CD4-positive, alpha-beta T cell (primary cell): ENCODE results near the gene PLEKHG2. TPM values are rescaled to one million over a fixed set of nuclear protein-coding genes. Genes with fewer than 3 reads are reported as not detected.

Experiments used
- ATAC-seq: fragments of 200-7000 bp; cut with Tn5 transposase; one replicate; pipeline ENCODE4 v1.10.0; 2022; ENCODE audit warnings: mild to moderate bottlenecking; ENCODE audit not compliant: poor library complexity
- CTCF ChIA-PET: fragments of 350-600 bp; sonication (Branson Sonifier 250); formaldehyde crosslinking; loops from one replicate; lab custom pipeline; 2021; ENCODE audit warnings: antibody characterized with exemption, inconsistent platforms; lab: Charles Lee
- POLR2A ChIA-PET: fragments of 350-600 bp; sonication (Branson Sonifier 250); formaldehyde crosslinking; loops from one replicate; lab custom pipeline; 2021; ENCODE audit warnings: antibody characterized with exemption, inconsistent platforms; lab: Charles Lee
- DNase-seq, 14 experiments: peaks; one replicate each; pipeline ENCODE4 v3.0.0-alpha.2; 2013 to 2020; ENCODE audit warnings: mixed read lengths in 2 of 14
- H3K27ac ChIP-seq, 2 donors: one replicate each; pipeline versions ENCODE4 v1.5.1 to v1.7.0; 2013; ENCODE audit warnings: low read length in 2 of 2, low read depth in 1 of 2, mild to moderate bottlenecking in 1 of 2
- H3K27me3 ChIP-seq, 2 experiments: 1 replicate in 1 of 2; 2 replicates in 1 of 2; pipeline versions ENCODE4 v1.6.1 to v1.7.0; 2013; ENCODE audit warnings: low read length in 2 of 2, control low read depth in 1 of 2, mild to moderate bottlenecking in 1 of 2, moderate library complexity in 1 of 2; ENCODE audit not compliant: insufficient read depth in 2 of 2, control insufficient read depth in 1 of 2
- H3K36me3 ChIP-seq: one replicate; pipeline ENCODE4 v1.6.1; 2013; ENCODE audit warnings: low read length, control low read depth; ENCODE audit not compliant: insufficient read depth
- H3K4me1 ChIP-seq: one replicate; pipeline ENCODE4 v1.6.1; 2013; ENCODE audit warnings: low read length, control low read depth; ENCODE audit not compliant: insufficient read depth
- H3K4me3 ChIP-seq: one replicate; pipeline ENCODE4 v1.5.1; 2013; ENCODE audit warnings: mild to moderate bottlenecking, low read length, moderate library complexity
- H3K9me3 ChIP-seq, 2 experiments: 1 replicate in 1 of 2; 2 replicates in 1 of 2; pipeline versions ENCODE4 v1.6.1 to v1.7.0; 2013; ENCODE audit warnings: low read length in 2 of 2, mild to moderate bottlenecking in 2 of 2, control low read depth in 1 of 2, moderate library complexity in 1 of 2; ENCODE audit not compliant: control insufficient read depth in 1 of 2, insufficient read depth in 1 of 2
- H3K27ac Mint-ChIP-seq: one replicate; pipeline ENCODE4 v1.8.0; 2020; ENCODE audit warnings: mixed read lengths
- H3K27me3 Mint-ChIP-seq: one replicate; pipeline ENCODE4 v1.8.0; 2021; ENCODE audit warnings: mixed read lengths
- H3K36me3 Mint-ChIP-seq: one replicate; pipeline ENCODE4 v1.8.0; 2021; ENCODE audit warnings: low read depth, mixed read lengths
- H3K4me1 Mint-ChIP-seq: one replicate; pipeline ENCODE4 v1.8.0; 2021; ENCODE audit warnings: low read depth, mixed read lengths
- H3K4me3 Mint-ChIP-seq: one replicate; pipeline ENCODE4 v1.8.0; 2020; ENCODE audit warnings: mild to moderate bottlenecking, mixed read lengths
- H3K9me3 Mint-ChIP-seq: one replicate; pipeline ENCODE4 v1.8.0; 2020; ENCODE audit warnings: mixed read lengths
- intact Hi-C, 2 experiments: fragments of 100-400 bp; cut with DNase I in 1 of 2; cut with micrococcal nuclease in 1 of 2; formaldehyde crosslinking; loops; one replicate each; pipeline versions ENCODE4 v1.15.1 to v1.9.0; 2023 to 2025; cut with DNase I, micrococcal nuclease
- total RNA-seq, 174 experiments: library from RNA in 2 of 174; stranded (reverse) in 2 of 174; gene quantifications; one replicate each; pipeline ENCODE4 v1.2.3 and lab custom pipeline; 2021 to 2026
- TF ChIP-seq, protein P1 (sequence below): fragments of 200-600 bp; IDR thresholded peaks from one replicate; pipeline ENCODE4 v1.8.0; 2022; ENCODE audit warnings: antibody characterized with exemption, mild to moderate bottlenecking

Gene PLEKHG2
- total RNA-seq, 2 experiments from 2014 or later: 80.6 to 81.4 TPM

DNA sequence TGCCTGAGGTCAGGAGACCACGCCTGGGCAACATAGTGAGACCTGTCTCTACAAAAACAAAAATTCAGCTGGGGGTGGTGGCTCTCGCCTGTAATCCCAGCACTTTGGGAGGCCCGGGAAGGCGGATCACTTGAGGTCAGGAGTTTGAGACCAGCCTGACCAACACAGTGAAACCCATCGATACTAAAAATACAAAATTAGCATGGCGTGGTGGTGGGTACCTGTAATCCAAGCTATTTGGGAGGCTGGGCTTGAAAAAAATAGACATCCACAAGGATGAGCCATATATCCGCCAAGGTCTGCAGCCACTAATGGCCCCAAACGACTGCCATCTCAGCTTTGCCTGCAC, 20.2 kb downstream of the PLEKHG2 start:
- TF ChIP-seq, protein P1, sequence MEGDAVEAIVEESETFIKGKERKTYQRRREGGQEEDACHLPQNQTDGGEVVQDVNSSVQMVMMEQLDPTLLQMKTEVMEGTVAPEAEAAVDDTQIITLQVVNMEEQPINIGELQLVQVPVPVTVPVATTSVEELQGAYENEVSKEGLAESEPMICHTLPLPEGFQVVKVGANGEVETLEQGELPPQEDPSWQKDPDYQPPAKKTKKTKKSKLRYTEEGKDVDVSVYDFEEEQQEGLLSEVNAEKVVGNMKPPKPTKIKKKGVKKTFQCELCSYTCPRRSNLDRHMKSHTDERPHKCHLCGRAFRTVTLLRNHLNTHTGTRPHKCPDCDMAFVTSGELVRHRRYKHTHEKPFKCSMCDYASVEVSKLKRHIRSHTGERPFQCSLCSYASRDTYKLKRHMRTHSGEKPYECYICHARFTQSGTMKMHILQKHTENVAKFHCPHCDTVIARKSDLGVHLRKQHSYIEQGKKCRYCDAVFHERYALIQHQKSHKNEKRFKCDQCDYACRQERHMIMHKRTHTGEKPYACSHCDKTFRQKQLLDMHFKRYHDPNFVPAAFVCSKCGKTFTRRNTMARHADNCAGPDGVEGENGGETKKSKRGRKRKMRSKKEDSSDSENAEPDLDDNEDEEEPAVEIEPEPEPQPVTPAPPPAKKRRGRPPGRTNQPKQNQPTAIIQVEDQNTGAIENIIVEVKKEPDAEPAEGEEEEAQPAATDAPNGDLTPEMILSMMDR: no peak
- Mint-ChIP-seq H3K36me3 (peaks cover 53% of the 10 kb centered on the region), H3K27ac (peak overlapping the region; percentile 93), H3K4me1 (peaks cover 50% of the 10 kb centered on the region), H3K9me3 (no peaks in the 10 kb centered on the region), H3K4me3 (peak overlapping the region; percentile 99), H3K27me3 (no peaks in the 10 kb centered on the region)
- H3K36me3 ChIP-seq: peaks cover 33% of the 10 kb centered on the region
- ChIA-PET CTCF (no interaction called here), POLR2A (interaction anchor here (1.3 to 5.9 kb wide), 6 partner anchors 13 to 90 kb away, joined by 3 to 163 read pairs (median 4); partner anchors contain the start of genes MED29, PAF1, PLEKHG2 and SAMD4B)
- no peaks in the 10 kb centered on the region for H3K27me3 ChIP-seq
- peaks cover 60% of the 10 kb centered on the region for H3K4me1 ChIP-seq
- DNase-seq: no peak
- no peak overlapping the region for H3K4me3 ChIP-seq
- intact Hi-C loops: no loop called here
- no peak for ATAC-seq
- no peak overlapping the region for H3K27ac ChIP-seq
- H3K9me3 ChIP-seq: no peaks in the 10 kb centered on the region

DNA sequence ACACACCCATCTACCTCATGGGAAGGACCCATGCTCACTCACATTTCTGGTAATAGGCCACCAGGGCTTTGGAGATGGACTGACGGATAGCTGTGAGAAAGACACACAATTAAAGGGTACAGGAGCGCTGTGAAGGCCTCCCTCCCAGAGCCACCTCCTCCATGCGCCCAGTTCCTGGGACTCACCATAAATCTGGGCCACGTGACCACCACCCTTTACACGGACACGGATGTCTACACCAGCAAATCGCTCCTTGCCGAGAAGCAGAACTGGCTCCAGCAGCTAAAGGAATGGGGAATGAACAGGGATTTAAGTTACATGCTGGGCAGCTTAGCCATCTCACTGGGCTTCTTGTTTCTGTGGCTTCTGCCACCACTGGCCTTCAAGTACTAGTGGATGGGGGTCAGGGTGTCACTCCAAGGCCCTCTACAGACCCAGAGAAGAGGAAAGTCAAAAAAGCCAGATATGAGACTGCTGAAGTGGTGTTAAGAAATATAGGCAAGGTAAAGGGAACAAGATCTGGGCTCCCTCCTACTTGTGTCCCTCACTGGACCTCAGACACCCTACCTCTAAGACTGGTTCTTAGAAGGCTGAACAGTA, 21.1 kb downstream of the PLEKHG2 start:
- POLR2A ChIA-PET: interaction anchor here (0.8 to 5.9 kb wide), 5 partner anchors 12 to 91 kb away, joined by 3 to 163 read pairs (median 3); partner anchors contain the start of genes MED29, PAF1, SAMD4B and SUPT5H
- H3K36me3 ChIP-seq: peaks cover 33% of the 10 kb centered on the region
- no peaks in the 10 kb centered on the region for H3K27me3 ChIP-seq
- intact Hi-C loops: no loop called here
- ATAC-seq: no peak
- CTCF ChIA-PET: no interaction called here
- peaks cover 50% of the 10 kb centered on the region for H3K4me1 Mint-ChIP-seq
- H3K9me3 Mint-ChIP-seq: no peaks in the 10 kb centered on the region
- H3K27ac ChIP-seq: no peak overlapping the region
- TF ChIP-seq, protein P1: no peak
- no peak overlapping the region for H3K4me3 ChIP-seq
- H3K27me3 Mint-ChIP-seq: no peaks in the 10 kb centered on the region
- H3K27ac Mint-ChIP-seq: peak overlapping the region; percentile 93
- peak overlapping the region; percentile 99 for H3K4me3 Mint-ChIP-seq
- peak in 1 of 14 experiments; percentile 35 for DNase-seq
- peaks cover 53% of the 10 kb centered on the region for H3K36me3 Mint-ChIP-seq
- no peaks in the 10 kb centered on the region for H3K9me3 ChIP-seq
- peaks cover 57% of the 10 kb centered on the region for H3K4me1 ChIP-seq

DNA sequence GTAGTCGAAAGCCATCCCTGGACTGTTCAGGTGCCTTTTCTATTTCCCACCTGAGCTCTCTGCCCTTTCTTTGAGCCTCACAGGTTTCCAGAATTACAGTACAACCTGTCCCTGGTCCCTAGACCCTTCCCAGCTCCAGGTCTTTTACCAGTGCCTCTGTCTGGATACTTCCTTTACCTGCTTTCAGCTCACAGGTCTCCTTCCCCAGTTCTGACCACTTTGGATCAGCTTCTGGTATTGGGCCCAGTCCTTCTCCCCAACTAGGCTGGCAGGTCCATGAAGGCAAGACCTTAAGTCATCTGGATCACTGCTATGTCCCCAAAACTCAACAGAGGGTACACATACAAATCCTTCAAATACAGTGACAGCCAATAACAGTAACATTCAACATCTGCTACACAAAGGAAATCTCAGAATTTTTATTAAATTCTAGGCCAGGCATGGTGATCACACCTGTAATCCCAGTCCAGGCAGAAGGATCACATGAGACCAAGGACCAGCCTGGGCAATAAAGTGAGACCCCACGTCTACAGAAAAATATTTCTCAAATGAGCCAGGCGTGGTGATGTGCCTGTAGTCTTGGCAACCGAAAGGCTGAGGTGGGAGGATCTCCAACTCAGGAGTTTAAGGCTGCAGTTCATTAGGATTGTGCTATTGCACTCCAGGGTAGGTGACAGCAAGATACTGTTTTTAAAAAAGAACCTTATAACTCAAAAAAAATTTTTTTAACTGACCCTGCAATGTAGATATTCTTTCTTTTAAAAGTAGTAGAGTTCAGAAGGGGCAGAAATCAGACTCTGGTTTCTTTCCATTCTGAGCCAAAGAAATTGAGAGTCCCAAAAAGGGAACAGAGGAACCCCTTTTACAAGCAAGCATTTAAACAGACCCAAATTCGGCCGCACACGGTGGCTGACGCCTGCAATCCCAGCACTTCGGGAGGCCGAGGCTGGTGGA, 21.9 kb downstream of the PLEKHG2 start:
- Mint-ChIP-seq H3K9me3 (no peaks in the 10 kb centered on the region), H3K27ac (peak overlapping the region; percentile 93), H3K27me3 (no peaks in the 10 kb centered on the region), H3K36me3 (peaks cover 53% of the 10 kb centered on the region), H3K4me1 (peaks cover 50% of the 10 kb centered on the region), H3K4me3 (peak overlapping the region; percentile 99)
- Histone ChIP-seq H3K27me3 (no peaks in the 10 kb centered on the region), H3K4me1 (peaks cover 57% of the 10 kb centered on the region), H3K36me3 (peaks cover 33% of the 10 kb centered on the region), H3K4me3 (peak overlapping the region; percentile 96), H3K27ac (peak overlapping the region; percentile 79 to 88), H3K9me3 (no peaks in the 10 kb centered on the region)
- TF ChIP-seq, protein P1: no peak
- ChIA-PET CTCF (interaction anchor here (1.5 to 1.9 kb wide), 5 partner anchors 22 to 68 kb away, joined by 4 to 14 read pairs (median 7); partner anchors contain the start of genes MED29, PAF1 and PLEKHG2), POLR2A (interaction anchor here (0.7 to 5.9 kb wide), 21 partner anchors 8 to 851 kb away, joined by 3 to 163 read pairs (median 14); partner anchors contain the start of genes AKT2, EID2B, GMFG and MED29)
- peak in 1 of 14 experiments; percentile 34 for DNase-seq
- intact Hi-C loops: loop anchor here in 1 of 2 experiments (1.0 to 5.0 kb wide), 4 partner anchors 22 to 398 kb away; partner anchors contain the start of genes DYRK1B, MED29, PAF1 and PLEKHG2
- ATAC-seq: no peak
